AG08396 (cell line): Measurements from ENCODE around the gene TNFSF13.

Experiments used
- DNase-seq: peaks from one replicate; pipeline ENCODE4 v3.0.0; 2012; ENCODE audit warnings: low spot score, mixed read lengths

Gene TNFSF13

GRCh38 chr17:7558544-7559319 lies at the start of gene TNFSF13:
TNFSF13 (plus strand) TSS chr17:7558750; CDS start chr17:7559040, 290 bp downstream.
- no peak for DNase-seq

GRCh38 chr17:7508846-7509245 lies 49.7 kb upstream of the TNFSF13 start:
- no peak for DNase-seq

GRCh38 chr17:7509937-7510336 lies 48.6 kb upstream of the TNFSF13 start:
- DNase-seq: no peak

GRCh38 chr17:7511108-7511507 lies 47.4 kb upstream of the TNFSF13 start:
- DNase-seq: no peak

- DNase-seq: no peak
These were observed 46.4 kb upstream of the TNFSF13 start for GRCh38 chr17:7512105-7512504.

- no peak for DNase-seq
These were observed 45.6 kb upstream of the TNFSF13 start for GRCh38 chr17:7512824-7513540.

GRCh38 chr17:7513850-7514419 lies 44.6 kb upstream of the TNFSF13 start:
- no peak for DNase-seq

GRCh38 chr17:7515911-7516610 lies 42.5 kb upstream of the TNFSF13 start:
- DNase-seq: no peak

GRCh38 chr17:7523033-7523432 lies 35.5 kb upstream of the TNFSF13 start:
- no peak for DNase-seq

- DNase-seq: no peak
These were observed 29.7 kb upstream of the TNFSF13 start for GRCh38 chr17:7528842-7529241.

GRCh38 chr17:7530023-7530900 lies 28.3 kb upstream of the TNFSF13 start:
- DNase-seq: no peak

- no peak for DNase-seq
These were observed 20.5 kb upstream of the TNFSF13 start for GRCh38 chr17:7538050-7538449.

GRCh38 chr17:7538891-7539545 lies 19.5 kb upstream of the TNFSF13 start:
- DNase-seq: no peak

- DNase-seq: no peak
These were observed 17.4 kb upstream of the TNFSF13 start for GRCh38 chr17:7541074-7541621.

- DNase-seq: no peak
These were observed 13.6 kb upstream of the TNFSF13 start for GRCh38 chr17:7544911-7545310.

- DNase-seq: peak; percentile 78
These were observed 9.8 kb upstream of the TNFSF13 start, which contains the start of gene TNFSF12 for GRCh38 chr17:7548585-7549400. TNFSF12 (plus strand) TSS chr17:7549058; CDS start chr17:7549154, 96 bp downstream.

GRCh38 chr17:7549401-7550055 lies 9.0 kb upstream of the TNFSF13 start:
- no peak for DNase-seq

GRCh38 chr17:7550344-7550743 lies 8.2 kb upstream of the TNFSF13 start:
- DNase-seq: no peak

GRCh38 chr17:7551396-7551795 lies 7.2 kb upstream of the TNFSF13 start:
- no peak for DNase-seq
